Osteocyte (in vitro differentiated cells): ENCODE results near the gene RCN2. TPM values are rescaled to one million over a fixed set of nuclear protein-coding genes. Genes with fewer than 3 reads are reported as not detected.

ENCODE experiments used
- DNase-seq: peaks from one replicate; pipeline ENCODE4 v3.0.0; 2021; ENCODE audit warnings: mixed read lengths; ENCODE audit not compliant: unreplicated experiment; ENCODE audit errors: extremely low spot score
- H3K27ac Mint-ChIP-seq: one replicate; pipeline ENCODE4 v1.8.0; 2021; ENCODE audit warnings: mild to moderate bottlenecking, mixed read lengths; ENCODE audit not compliant: unreplicated experiment
- H3K27me3 Mint-ChIP-seq: one replicate; pipeline ENCODE4 v1.8.0; 2021; ENCODE audit warnings: mixed read lengths; ENCODE audit not compliant: unreplicated experiment
- H3K36me3 Mint-ChIP-seq: one replicate; pipeline ENCODE4 v1.8.0; 2021; ENCODE audit warnings: mixed read lengths; ENCODE audit not compliant: unreplicated experiment
- H3K4me1 Mint-ChIP-seq: one replicate; pipeline ENCODE4 v1.8.0; 2021; ENCODE audit warnings: mixed read lengths; ENCODE audit not compliant: unreplicated experiment
- H3K4me3 Mint-ChIP-seq: one replicate; pipeline ENCODE4 v1.8.0; 2021; ENCODE audit warnings: mild to moderate bottlenecking, moderate library complexity, mixed read lengths; ENCODE audit not compliant: unreplicated experiment
- H3K9me3 Mint-ChIP-seq: one replicate; pipeline ENCODE4 v1.8.0; 2021; ENCODE audit warnings: mixed read lengths; ENCODE audit not compliant: unreplicated experiment
- CTCF ChIP-seq: fragments of 200-600 bp; sonication (generic); IDR thresholded peaks from 2 replicates; pipeline ENCODE4 v1.5.0; 2021; ENCODE audit warnings: antibody characterized with exemption, mild to moderate bottlenecking, moderate library complexity
- total RNA-seq: library from RNA; stranded (reverse); gene quantifications from 2 replicates; pipeline ENCODE4 v1.2.1, GENCODE V29; 2021

The RCN2 gene
- total RNA-seq, 1 donor from 2014 or later = 81.3 TPM

DNA sequence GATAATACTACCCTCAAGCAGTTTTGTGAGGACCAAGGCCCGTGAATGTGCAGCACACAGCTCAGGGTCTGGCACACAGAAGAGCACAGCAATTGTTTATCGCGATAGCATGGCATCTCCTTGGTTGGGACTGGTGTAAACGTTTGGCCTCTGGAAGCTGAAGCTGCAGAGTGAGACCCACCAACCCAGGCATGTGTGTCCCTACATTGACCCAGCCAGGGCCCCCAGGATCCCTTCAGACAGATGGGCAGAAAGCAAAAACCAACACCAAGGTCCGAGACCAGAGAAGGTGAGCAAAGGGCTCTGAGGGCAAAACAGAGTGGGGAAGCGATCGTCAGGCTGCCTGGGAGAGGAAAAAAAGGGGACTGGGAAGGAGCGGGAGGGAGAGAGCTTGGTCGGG lies 50.8 kb downstream of the RCN2 start:
- no peak for TF ChIP-seq CTCF
- Mint-ChIP-seq H3K27me3 (peaks cover 8% of the 10 kb centered on the region), H3K9me3 (peaks cover 3% of the 10 kb centered on the region), H3K4me3 (no peak overlapping the region), H3K27ac (no peak overlapping the region), H3K36me3 (no peaks in the 10 kb centered on the region), H3K4me1 (peaks cover 4% of the 10 kb centered on the region)
- DNase-seq = no peak

GRCh38 chr15:76982756-76983155 lies 51.2 kb downstream of the RCN2 start:
- TF ChIP-seq CTCF = no peak
- H3K4me3 Mint-ChIP-seq = no peak overlapping the region
- no peak overlapping the region for H3K27ac Mint-ChIP-seq
- H3K9me3 Mint-ChIP-seq = peaks cover 2% of the 10 kb centered on the region
- H3K27me3 Mint-ChIP-seq = peaks cover 7% of the 10 kb centered on the region
- DNase-seq = no peak
- no peaks in the 10 kb centered on the region for H3K36me3 Mint-ChIP-seq
- peaks cover 4% of the 10 kb centered on the region for H3K4me1 Mint-ChIP-seq

- TF ChIP-seq CTCF = no peak
- no peaks in the 10 kb centered on the region for H3K36me3 Mint-ChIP-seq
- H3K27ac Mint-ChIP-seq = no peak overlapping the region
- no peak overlapping the region for H3K4me3 Mint-ChIP-seq
- no peak for DNase-seq
- H3K9me3 Mint-ChIP-seq = no peaks in the 10 kb centered on the region
- peaks cover 10% of the 10 kb centered on the region for H3K4me1 Mint-ChIP-seq
- H3K27me3 Mint-ChIP-seq = peaks cover 4% of the 10 kb centered on the region
These were observed 52.2 kb downstream of the RCN2 start for GRCh38 chr15:76983590-76984375.

DNA sequence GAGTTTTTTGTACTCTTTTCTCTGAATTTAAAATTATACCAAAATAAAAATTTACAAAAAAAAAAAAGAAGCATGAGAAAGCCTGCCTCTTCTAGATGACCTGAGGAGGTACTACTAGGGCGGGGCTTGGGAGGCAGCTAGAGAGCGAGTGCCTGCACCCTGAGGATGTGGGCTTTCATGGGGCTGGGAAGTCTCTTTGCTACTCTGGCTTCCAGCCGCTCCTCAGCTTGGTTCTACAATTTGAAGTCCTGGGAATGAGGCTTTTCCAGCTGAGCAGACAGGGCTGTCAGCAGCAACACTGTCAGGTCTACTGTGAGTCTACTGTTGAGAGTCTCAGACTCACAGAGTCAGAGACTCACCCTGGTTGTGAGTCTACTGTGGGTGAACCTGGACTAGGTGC lies 55.2 kb downstream of the RCN2 start:
- Mint-ChIP-seq H3K27me3 (no peaks in the 10 kb centered on the region), H3K36me3 (no peaks in the 10 kb centered on the region), H3K9me3 (no peaks in the 10 kb centered on the region), H3K4me1 (peaks cover 10% of the 10 kb centered on the region), H3K27ac (no peak overlapping the region), H3K4me3 (no peak overlapping the region)
- TF ChIP-seq CTCF = no peak
- DNase-seq = no peak

DNA sequence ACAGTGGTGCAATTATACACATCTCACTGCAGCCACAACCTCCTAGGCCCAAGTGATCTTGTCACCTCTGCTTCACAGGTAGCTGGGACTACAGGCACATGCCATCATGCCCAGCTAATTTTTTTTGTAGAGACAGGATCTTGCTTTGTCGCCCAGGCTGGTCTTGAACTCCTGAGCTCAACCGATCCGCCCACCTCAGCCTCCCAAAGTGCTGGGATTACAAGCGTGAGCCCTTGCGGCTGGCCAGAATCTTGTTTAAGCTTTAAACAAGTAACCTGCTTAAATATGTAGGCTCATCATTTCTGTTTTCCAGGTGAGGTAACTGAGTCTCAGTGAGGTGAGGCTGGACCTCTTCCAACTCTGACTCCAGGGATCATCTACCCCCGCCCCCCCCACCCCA lies 55.7 kb downstream of the RCN2 start:
- H3K36me3 Mint-ChIP-seq = no peaks in the 10 kb centered on the region
- no peak for DNase-seq
- H3K27me3 Mint-ChIP-seq = no peaks in the 10 kb centered on the region
- H3K4me1 Mint-ChIP-seq = peaks cover 10% of the 10 kb centered on the region
- no peak for TF ChIP-seq CTCF
- no peak overlapping the region for H3K27ac Mint-ChIP-seq
- no peaks in the 10 kb centered on the region for H3K9me3 Mint-ChIP-seq
- no peak overlapping the region for H3K4me3 Mint-ChIP-seq
